SHP77 (cell line): ENCODE data around the gene RASEF.
"Not testable (repeated sequence)": the region's sequence is repeated elsewhere in the genome, so short reads cannot be mapped to it uniquely, and the experiment has no call there.

Experiments
- DNase-seq, 2 experiments: peaks; one replicate each; lab custom pipeline; 2025; lab: John Stamatoyannopoulos, UW

Gene RASEF

DNA sequence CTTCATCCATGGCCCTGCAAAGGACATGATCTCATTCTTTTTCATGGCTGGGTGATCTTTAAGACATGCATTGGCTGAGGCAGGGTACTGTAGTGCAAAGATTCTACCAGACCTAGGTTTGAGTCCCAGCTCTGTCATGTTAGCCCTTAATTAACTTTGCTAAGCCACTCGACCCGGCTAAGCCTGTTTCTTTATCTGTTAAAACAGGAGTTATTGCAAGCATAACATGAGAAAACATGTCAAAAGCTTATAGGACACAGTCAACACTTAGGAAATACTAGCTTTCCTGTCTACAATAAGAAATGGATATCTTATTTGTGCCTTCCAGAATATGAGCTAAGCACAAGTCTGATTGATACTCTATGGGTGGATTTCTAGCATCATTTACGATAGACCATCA lies 92.6 kb downstream of the RASEF start:
- no peak for DNase-seq

GRCh38 chr9:82969291-82969690 lies 93.7 kb downstream of the RASEF start:
- no peak for DNase-seq

DNA sequence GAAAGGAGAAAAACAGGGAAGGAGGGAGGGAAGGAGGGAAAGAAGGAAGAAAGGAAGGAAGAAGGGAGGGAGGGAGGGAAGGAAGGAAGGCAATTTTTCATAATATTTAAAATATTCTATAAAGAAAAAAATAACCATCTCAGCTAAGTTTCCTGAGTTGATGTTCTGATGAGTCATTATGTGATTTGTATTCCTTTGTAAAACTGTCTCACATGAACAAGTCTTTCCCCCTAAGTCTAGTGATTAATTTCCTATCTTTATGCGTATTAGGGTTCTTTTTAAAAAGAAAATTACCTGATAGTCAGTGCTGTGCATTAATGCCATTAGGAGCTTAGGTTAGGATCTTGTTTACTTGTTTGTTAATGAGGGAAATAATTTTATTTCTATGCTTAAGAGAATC lies 94.1 kb downstream of the RASEF start:
- DNase-seq, result no peak

DNA sequence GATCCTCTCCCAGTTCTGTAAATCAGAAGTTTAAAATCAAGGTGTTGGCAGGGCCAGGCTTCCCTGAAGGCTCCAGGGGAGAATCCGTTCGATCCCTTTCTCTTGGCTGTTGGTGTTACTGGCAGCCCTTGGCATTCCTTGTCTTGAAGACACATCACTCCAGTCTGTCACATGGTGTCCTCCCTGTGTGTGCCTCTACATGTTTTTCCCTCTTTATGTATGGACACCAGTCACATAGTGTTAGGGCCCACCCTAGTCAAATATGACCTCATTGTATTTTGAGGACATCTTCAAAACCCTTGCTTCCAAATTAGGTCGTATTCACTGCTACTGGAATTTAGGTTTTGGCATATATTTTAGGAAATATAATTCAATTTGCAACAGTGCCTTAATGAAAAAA lies 94.6 kb downstream of the RASEF start:
- no peak for DNase-seq

- DNase-seq, result peak; percentile 39 to 58
Measured at GRCh38 chr9:82961504-82962125, 101.3 kb downstream of the RASEF start.

DNA sequence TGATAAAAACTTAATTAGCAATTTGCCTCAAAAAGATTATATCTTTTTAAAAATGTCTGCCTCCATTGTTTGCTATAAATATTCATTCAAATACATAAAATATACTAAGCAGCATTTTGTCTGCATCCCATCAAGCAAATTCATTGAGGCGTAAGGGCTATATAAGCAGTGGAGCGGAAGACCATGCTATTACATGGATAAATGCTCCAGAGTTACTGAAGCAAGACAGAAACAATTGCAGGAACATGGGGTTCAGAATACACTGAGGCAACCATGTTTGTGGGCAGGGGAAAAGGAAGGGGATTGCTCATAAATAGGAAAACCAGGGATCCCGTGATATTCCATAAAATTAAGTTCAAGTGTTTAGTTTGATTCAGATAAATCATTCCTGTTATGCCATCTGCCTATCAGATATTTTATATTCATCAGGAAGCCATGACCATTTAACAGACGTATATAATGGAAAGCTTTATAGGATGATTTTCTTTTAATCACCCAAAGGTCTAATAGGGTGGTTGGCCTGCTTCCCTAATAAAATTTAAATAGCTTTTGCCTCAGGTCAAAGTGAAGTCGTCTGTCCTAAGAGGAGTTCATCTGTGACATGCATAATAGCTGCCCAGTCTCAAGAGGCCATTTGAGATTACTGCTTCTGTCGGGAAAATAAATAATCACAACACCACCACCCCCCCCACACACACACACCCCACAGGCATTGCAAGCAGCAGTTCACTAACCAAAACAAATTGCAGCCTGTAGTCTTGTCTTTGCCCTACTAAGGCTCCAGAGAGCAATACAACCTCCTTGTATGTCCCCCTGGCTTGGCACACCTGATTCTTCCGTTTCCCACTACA lies 105.2 kb downstream of the RASEF start:
- no peak for DNase-seq

- DNase-seq, result no peak
Measured at GRCh38 chr9:82949203-82949602, 113.7 kb downstream of the RASEF start.

DNA sequence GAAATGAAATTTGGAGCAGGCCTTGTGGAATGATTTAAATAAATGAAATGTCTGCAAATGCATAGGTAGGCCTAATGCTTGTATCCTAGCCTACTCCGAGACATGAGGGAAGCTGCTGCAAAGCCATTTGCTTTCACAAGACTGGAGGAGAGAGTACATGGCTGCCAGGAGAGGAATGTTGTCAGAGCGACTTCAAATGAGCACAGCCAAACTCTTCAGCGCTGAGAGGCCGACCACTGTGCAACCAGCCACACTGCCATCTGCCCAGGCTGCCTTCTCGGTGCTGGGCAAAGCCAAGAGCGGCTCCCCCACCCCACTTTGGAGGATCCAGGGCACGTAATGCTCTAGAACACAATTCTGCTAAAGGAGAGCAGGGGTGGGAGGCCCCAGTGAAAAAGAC lies 122.6 kb downstream of the RASEF start:
- DNase-seq, result no peak

DNA sequence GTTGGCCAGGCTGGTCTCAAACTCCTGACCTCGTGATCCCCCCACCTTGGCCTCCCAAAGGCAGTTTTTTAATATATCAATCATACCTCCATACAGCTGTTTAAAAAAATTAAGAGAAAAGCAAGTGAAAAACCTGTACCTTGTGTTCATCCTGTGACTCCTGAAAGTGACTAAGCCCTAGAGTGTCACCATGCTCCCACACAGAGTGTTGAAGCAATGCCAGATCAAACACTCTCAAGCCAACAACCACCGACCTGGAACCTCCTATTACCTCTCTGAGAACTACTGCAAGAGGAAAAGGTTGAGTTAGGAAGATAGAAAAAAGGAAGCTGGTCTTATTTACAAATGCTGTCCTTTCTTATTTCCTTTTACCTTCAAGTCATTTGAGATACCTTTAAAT lies 123.5 kb downstream of the RASEF start:
- no peak for DNase-seq

DNA sequence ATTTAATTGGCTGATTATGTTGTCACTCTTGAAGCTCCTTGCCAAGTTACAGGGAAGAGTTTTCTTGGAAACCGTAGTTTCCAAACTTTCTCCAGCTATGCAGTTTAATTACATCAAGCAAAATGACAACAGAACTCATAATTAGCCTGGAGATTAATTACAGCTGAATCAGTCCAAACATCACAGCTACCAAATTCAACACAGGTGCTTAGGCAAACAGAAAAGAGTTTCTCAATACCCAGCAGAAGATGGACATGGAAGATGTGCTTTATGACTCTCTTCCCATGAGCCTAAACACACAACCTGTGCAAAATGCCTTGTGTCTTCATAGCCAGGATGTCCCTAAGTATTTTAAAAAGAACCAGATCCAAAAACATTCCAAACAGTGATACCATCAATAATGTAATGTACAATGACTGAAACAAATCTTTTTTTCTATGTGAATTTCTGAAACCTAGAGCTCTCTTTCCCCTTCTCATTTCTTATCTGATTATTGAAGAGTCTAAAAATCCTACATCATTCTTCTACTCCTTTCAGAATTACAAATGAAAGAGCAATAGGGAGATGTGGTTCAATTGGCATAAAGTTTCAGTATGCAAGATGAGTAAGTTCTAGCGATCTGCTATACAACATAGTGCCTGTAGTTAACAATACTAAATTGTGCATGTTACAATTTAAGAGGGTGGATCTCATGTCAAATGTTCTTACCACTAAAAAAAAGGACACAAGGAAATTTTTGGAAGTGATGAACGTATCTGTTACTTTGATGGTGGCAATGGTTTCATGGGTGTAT lies 124.3 kb downstream of the RASEF start:
- no peak for DNase-seq

DNA sequence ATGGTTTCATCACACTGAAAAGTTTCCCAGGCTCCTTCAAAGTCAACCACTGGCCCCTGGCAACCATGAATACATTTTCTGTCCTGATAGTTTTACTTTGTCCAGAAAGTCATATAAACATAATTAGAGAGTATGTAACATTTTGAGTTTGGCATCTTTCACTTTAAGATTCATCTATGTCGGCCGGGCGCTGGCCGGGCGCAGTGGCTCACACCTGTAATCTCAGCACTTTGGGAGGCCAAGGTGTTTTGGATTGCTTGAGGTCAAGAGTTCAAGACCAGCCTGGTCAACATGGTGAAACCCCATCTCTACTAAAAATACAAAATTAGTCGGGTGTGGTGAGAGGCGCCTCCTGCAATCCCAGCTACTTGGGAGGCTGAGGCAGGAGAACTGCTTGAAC lies 126.4 kb downstream of the RASEF start:
- not testable (repeated sequence) for DNase-seq

- DNase-seq, result no peak
Measured at GRCh38 chr9:82934949-82935348, 128.0 kb downstream of the RASEF start.

GRCh38 chr9:82934025-82934424 lies 128.9 kb downstream of the RASEF start:
- not testable (repeated sequence) for DNase-seq

DNA sequence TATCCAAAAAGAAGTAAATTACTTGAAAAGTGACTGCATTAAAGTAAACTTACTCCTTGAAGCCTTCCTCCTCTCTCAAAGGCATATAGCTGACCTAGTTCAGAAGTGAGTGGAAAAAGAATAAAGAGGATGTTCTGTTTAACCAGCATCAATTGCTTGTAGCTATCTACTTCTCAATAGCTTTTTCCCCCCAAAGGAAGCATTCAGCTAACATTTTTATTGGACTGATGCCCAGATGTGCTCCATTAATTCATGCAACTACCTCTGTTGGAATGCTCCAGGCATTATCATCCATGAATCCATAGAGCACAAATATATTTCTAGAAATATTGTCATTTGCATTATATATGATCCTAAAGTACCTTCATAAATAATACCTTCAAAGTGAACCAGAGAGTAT lies 132.8 kb downstream of the RASEF start:
- DNase-seq, result no peak
